ENCODE measurements around the gene PPP2R2C.

- TF ChIP-seq FOXM1 (IDR thresholded peaks at IDR 0.05; ENCODE audit: borderline replicate concordance): no peak
- no peak for TF ChIP-seq NFRKB (IDR thresholded peaks at IDR 0.05)
- no peak for TF ChIP-seq TARDBP (IDR thresholded peaks at IDR 0.05)
- no peak for TF ChIP-seq HDGF (IDR thresholded peaks at IDR 0.05; ENCODE audit: borderline replicate concordance)
Measured at GRCh38 chr4:6516762-6517161, 44.3 kb upstream of the PPP2R2C start.

All from HEK293T (cell line).